Lung microvascular endothelial cell (primary cell): ENCODE measurements around the gene NAV1. TPM values are rescaled to one million over a fixed set of nuclear protein-coding genes. Genes with fewer than 3 reads are reported as not detected.

Experiments
- DNase-seq, 2 donors: peaks; one replicate each; pipeline versions ENCODE4 v3.0.0 to v3.0.0-alpha.2; 2010; ENCODE audit warnings: low read depth in 2 of 2
- total RNA-seq: library from RNA; depleted of rRNA; stranded (reverse); fragments of >200 nt; gene quantifications from 2 replicates; pipeline ENCODE4 v1.2.1, GENCODE V29; 2014

Gene NAV1
- total RNA-seq, 1 donor from 2014 or later: 1.6 TPM

GRCh38 chr1:201583663-201584062 is 44.7 kb downstream of the NAV1 start:
- no peak for DNase-seq

- DNase-seq: peak in 1 of 2 donors; percentile 44
These were observed 45.7 kb downstream of the NAV1 start for GRCh38 chr1:201584471-201585092.

GRCh38 chr1:201585093-201585483 is 46.2 kb downstream of the NAV1 start:
- DNase-seq: no peak

- DNase-seq: no peak
These were observed 47.0 kb downstream of the NAV1 start for GRCh38 chr1:201585901-201586300.

- no peak for DNase-seq
These were observed 47.9 kb downstream of the NAV1 start for GRCh38 chr1:201586806-201587205.

- no peak for DNase-seq
These were observed 48.8 kb downstream of the NAV1 start for GRCh38 chr1:201587729-201588128.

Other genes starting within 250 kb of the NAV1 start
- not detected in 2 replicates for gene TNNT2, start 161.4 kb upstream of the NAV1 start, total RNA-seq
- not detected in 2 replicates for gene LAD1, start 139.8 kb upstream of the NAV1 start, total RNA-seq
- gene TNNI1, start 117.4 kb upstream of the NAV1 start, total RNA-seq: not detected in 2 replicates
- 8.9 and 17.2 TPM in 2 replicates for gene PHLDA3, start 69.9 kb upstream of the NAV1 start, total RNA-seq
- 71.6 and 114 TPM in 2 replicates for gene CSRP1, start 32.0 kb upstream of the NAV1 start, total RNA-seq